SK-N-MC (cell line): ENCODE data around the gene UHRF2.
"Not testable (repeated sequence)": the region's sequence is repeated elsewhere in the genome, so short reads cannot be mapped to it uniquely, and the experiment has no call there.

Experiments used
- DNase-seq: peaks from one replicate; pipeline ENCODE4 v3.0.0-alpha.2; 2011; ENCODE audit warnings: low read depth, low spot score
- H3K27ac ChIP-seq: fragments of 200-600 bp; sonication (generic); 2 replicates; pipeline ENCODE4 v1.5.1; 2016; ENCODE audit warnings: mixed run types
- H3K36me3 ChIP-seq: fragments of 200-600 bp; sonication (generic); 2 replicates; pipeline ENCODE4 v1.6.1; 2017; ENCODE audit warnings: antibody characterized with exemption, low read length, mixed read lengths; ENCODE audit not compliant: insufficient read depth
- H3K4me3 ChIP-seq: fragments of 200-600 bp; sonication (generic); 2 replicates; pipeline ENCODE4 v1.5.1; 2016
- H3K9ac ChIP-seq: fragments of 200-600 bp; sonication (generic); 2 replicates; pipeline ENCODE4 v1.8.0; 2017; ENCODE audit warnings: mixed run types, mixed read lengths; ENCODE audit not compliant: insufficient read length
- H3K9me3 ChIP-seq: fragments of 200-600 bp; sonication (generic); 2 replicates; pipeline ENCODE4 v1.6.1; 2017; ENCODE audit warnings: low read depth, mild to moderate bottlenecking, antibody characterized with exemption, low read length, moderate library complexity, mixed read lengths
- EZH2 ChIP-seq: fragments of 200-600 bp; sonication (generic); IDR thresholded peaks from one replicate; pipeline ENCODE4 v1.6.1; 2017; ENCODE audit warnings: antibody characterized with exemption
- FOXP2 ChIP-seq: optimal IDR thresholded peaks from 2 replicates; pipeline ENCODE3; 2011; ENCODE audit warnings: mild to moderate bottlenecking, moderate library complexity; ENCODE audit not compliant: insufficient read depth; ENCODE audit errors: extremely low read length, control extremely low read depth
- POLR2AphosphoS5 ChIP-seq: IDR thresholded peaks from 2 replicates; pipeline ENCODE4 v1.6.1; 2012; ENCODE audit warnings: mild to moderate bottlenecking, low read depth, low read length, borderline replicate concordance

UHRF2 gene

DNA sequence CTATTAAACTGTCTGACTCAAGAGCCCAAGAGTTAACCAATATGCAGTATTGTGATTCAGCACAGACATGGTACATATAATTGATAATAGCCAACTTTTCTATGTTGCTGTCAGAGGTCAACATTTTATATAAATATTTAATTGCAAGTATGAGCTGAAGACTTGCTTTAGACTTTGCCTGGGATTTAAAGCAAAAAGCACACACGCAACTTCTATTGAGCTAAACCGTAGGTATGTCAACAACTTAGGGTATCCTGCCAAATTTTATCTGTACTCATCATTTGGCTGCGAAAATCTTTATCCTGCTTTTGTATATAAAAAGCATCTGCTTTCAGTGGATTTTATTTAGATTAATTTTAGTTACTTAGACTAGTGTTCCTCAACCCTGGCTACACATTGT is 27.4 kb downstream of the UHRF2 start:
- H3K27ac ChIP-seq, result no peak overlapping the region
- TF ChIP-seq EZH2 (no peak), FOXP2 (no peak), POLR2AphosphoS5 (no peak)
- peaks cover 45% of the 10 kb centered on the region for H3K36me3 ChIP-seq
- H3K9ac ChIP-seq, result no peak overlapping the region
- no peaks in the 10 kb centered on the region for H3K9me3 ChIP-seq
- DNase-seq, result no peak
- H3K4me3 ChIP-seq, result no peak overlapping the region

DNA sequence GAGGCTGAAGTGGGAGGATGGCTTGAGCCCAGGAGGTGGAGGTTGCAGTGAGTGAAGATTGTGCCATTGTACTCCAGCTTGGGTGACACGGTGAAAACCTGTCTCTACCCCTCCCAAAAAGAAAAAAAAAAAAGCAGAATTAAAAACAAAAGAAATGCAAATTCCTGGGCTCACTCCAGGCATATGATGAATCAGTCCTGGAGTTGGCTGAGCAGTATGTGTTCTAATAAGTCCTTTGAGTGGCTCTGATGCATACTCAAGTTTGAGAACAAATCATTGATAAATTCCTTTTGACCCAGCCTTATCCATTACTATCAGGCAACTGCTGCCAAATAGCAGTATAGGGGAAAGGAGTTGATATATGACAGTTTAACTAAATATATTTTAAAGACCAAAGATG is 28.3 kb downstream of the UHRF2 start:
- TF ChIP-seq POLR2AphosphoS5 (no peak), FOXP2 (no peak), EZH2 (no peak)
- Histone ChIP-seq H3K36me3 (peaks cover 45% of the 10 kb centered on the region), H3K9ac (no peak overlapping the region), H3K9me3 (no peaks in the 10 kb centered on the region), H3K27ac (no peak overlapping the region), H3K4me3 (no peak overlapping the region)
- no peak for DNase-seq

DNA sequence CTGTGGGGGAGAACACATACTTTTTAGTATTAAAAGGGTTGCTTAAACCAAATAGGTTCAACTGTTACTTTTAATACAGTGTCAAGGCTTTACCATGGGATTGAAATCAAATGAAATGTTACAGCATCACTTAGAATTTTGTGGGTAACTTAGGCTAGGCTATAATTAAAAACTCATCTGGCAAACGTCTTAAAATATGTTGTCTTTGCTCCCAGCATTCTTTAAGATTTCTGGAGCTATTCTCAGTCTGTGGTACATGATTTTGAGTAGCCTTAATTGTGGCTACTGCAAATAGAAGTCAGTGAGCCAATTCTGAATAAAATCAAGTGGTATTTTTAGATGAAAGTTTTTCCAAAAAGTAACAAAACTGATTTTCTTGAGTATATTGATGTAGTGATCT is 30.7 kb downstream of the UHRF2 start:
- DNase-seq, result no peak
- H3K27ac ChIP-seq, result no peak overlapping the region
- no peak for TF ChIP-seq POLR2AphosphoS5
- no peak for TF ChIP-seq FOXP2
- TF ChIP-seq EZH2, result no peak
- H3K4me3 ChIP-seq, result no peak overlapping the region
- H3K9me3 ChIP-seq, result no peaks in the 10 kb centered on the region
- H3K9ac ChIP-seq, result no peak overlapping the region
- peaks cover 27% of the 10 kb centered on the region for H3K36me3 ChIP-seq

DNA sequence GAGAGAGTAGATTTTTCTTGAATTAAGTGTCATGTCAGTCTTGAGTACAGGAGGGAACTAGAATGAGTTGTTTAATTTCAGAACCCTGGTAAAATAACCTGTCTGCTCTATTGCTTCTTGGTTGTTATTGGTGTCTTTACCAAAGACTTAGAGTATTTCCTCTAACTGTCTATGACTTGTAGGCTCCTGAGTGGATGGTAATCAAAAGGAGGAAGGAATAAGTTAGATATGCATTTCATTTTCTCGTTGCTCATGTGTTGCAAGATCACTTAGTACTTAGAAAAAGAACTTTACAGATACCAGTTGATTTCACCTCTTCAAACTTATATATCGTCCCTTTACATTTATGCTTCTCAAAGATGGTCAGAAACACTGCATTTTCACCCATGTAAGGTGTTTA is 31.1 kb downstream of the UHRF2 start:
- H3K9ac ChIP-seq, result no peak overlapping the region
- no peaks in the 10 kb centered on the region for H3K9me3 ChIP-seq
- no peak overlapping the region for H3K4me3 ChIP-seq
- H3K36me3 ChIP-seq, result peaks cover 25% of the 10 kb centered on the region
- no peak for TF ChIP-seq FOXP2
- TF ChIP-seq EZH2, result no peak
- TF ChIP-seq POLR2AphosphoS5, result no peak
- H3K27ac ChIP-seq, result no peak overlapping the region
- DNase-seq, result no peak

DNA sequence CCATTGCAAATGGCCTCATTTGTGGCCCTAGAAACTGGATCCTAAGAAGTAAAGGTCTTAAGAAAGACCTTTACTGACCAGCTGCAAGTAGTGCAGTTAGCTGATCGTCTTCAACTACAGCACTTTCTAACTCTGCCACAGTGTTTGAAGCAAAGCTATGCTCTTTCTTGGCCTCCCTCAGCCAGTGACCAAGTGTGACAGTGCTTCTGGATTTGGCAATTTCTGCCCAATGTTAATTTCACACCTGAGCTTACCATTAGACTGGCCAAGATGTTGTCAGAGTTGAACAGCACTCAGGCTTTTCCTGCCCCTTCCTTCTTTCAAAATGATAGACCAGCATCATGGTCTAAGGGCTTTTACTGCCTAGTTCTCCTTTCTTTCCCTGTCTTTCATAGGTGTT is 36.1 kb downstream of the UHRF2 start:
- H3K36me3 ChIP-seq, result peaks cover 28% of the 10 kb centered on the region
- DNase-seq, result no peak
- no peak overlapping the region for H3K4me3 ChIP-seq
- no peak overlapping the region for H3K27ac ChIP-seq
- H3K9ac ChIP-seq, result no peak overlapping the region
- no peaks in the 10 kb centered on the region for H3K9me3 ChIP-seq
- no peak for TF ChIP-seq FOXP2
- TF ChIP-seq EZH2, result no peak
- no peak for TF ChIP-seq POLR2AphosphoS5

DNA sequence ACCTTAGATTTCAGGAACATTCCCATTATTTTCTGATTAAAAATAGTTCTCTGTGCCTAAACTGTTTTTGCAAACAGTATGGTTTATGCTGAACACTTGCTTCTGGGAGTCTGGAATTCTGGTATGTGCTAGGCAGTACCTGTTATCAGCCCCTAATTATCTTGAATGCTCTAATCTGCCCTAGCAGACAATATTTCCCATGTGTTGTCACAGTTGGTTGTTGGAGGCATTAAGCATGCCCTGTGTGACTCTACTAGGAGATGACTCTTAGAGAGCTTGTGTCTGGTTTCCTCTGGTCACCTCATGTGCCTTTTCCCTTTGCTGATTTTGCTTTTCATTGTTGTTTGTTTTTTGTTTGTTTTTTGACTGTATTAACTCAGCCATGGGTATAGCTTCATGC is 36.6 kb downstream of the UHRF2 start:
- no peak for DNase-seq
- no peak overlapping the region for H3K4me3 ChIP-seq

DNA sequence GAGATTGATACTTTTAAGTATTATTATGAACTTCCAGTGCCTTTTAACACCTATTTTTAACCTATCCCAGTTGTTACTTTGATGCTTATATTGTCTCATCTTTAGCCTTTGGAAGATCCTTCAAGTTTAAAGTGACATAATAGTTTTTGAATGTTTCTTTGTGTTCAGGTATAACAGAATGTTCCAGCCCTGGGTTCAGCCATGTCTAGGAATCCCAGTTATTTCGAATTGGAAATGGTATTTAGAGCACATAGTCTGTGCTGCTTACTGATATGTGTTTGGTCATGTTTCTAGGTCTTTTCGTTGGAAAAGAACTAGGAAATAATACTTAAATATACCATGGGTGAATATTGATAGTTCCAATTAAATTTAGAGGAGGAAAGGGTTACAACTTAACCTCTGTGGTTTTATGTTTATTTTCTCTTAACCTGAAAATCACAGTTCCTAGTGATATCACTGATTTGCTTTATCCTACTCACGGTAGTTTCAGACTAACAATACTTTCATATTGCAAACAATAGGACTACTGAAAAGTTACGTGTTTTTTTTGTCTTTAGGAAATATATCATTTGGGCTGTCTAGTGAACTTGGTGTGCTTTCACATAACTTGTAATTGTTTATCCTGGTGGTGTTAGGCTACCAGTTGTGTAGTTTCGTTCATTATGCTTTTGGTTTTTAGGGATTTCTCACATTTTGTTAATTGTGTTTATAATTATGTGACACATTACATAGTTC is 37.8 kb downstream of the UHRF2 start:
- Histone ChIP-seq H3K36me3 (peaks cover 36% of the 10 kb centered on the region), H3K9ac (no peak overlapping the region), H3K9me3 (no peaks in the 10 kb centered on the region), H3K27ac (no peak overlapping the region), H3K4me3 (no peak overlapping the region)
- no peak for DNase-seq
- TF ChIP-seq EZH2 (no peak), FOXP2 (no peak), POLR2AphosphoS5 (no peak)

More for the DNA sequence above, 36.6 kb downstream of the UHRF2 start:
- peaks cover 34% of the 10 kb centered on the region for H3K36me3 ChIP-seq
- H3K27ac ChIP-seq, result no peak overlapping the region
- H3K9me3 ChIP-seq, result no peaks in the 10 kb centered on the region
- no peak overlapping the region for H3K9ac ChIP-seq
- TF ChIP-seq POLR2AphosphoS5 (no peak), EZH2 (no peak), FOXP2 (no peak)

DNA sequence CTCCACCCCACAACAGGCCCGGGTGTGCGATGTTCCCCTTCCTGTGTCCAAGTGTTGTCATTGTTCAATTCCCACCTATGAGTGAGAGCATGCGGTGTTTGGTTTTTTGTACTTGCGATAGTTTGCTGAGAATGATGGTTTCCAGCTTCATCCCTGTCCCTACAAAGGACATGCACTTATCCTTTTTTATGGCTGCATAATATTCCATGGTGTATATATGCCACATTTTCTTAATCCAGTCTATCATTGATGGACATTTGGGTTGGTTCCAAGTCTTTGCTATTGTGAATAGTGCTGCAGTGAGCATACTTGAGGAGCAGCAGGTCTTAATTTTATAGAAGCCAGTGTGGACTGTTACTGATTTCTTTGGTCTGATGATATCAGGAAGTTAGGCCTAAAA is 42.3 kb downstream of the UHRF2 start:
- H3K36me3 ChIP-seq, result peaks cover 42% of the 10 kb centered on the region
- H3K4me3 ChIP-seq, DNase-seq, H3K9me3 ChIP-seq, H3K9ac ChIP-seq, H3K27ac ChIP-seq: not testable (repeated sequence)

DNA sequence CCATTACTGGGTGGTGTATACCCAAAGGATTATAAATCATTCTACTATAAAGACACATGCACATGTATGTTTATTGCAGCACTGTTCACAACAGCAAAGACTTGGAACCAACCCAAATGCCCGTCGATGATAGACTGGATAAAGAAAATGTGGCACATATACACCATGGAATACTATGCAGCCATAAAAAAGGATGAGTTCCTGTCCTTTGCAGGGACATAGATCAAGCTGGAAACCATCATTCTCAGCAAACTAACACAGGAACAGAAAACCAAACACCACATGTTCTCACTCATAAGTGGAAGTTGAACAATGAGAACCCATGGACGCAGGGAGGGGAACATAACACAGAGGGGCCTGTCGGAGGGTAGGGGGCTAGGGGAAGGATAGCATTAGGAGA is 45.7 kb downstream of the UHRF2 start:
- not testable (repeated sequence) for H3K27ac ChIP-seq, H3K9me3 ChIP-seq, DNase-seq, H3K4me3 ChIP-seq, H3K9ac ChIP-seq
- H3K36me3 ChIP-seq, result peaks cover 42% of the 10 kb centered on the region
